ENCODE results near the gene MYL11. TPM values are rescaled to one million over a fixed set of nuclear protein-coding genes. Genes with fewer than 3 reads are reported as not detected.

MYL11 gene
- total RNA-seq, 4 donors from 2014 or later = 0.79 to 2.1 TPM; not detected in 2

GRCh38 chr16:30413112-30413806, 38.7 kb downstream of the MYL11 start:
- no peak for DNase-seq (ENCODE audit: low spot score in 2 of 2)
- H3K4me3 ChIP-seq (ENCODE audit: low read depth, poor library complexity, severe bottlenecking) = no peak overlapping the region
- no peak for TF ChIP-seq POLR2A (IDR thresholded peaks at IDR 0.05)
- TF ChIP-seq CTCF (IDR thresholded peaks at IDR 0.05) = no peak
- intact Hi-C loops (cut with DNase I; ENCODE audit: low total_unique reads) = no loop called here
- WGBS, 2 donors = 75 to 78% methylated on average over 6 of the region's 6 CpGs

- intact Hi-C loops (cut with DNase I; ENCODE audit: low total_unique reads) = no loop called here
- no peak overlapping the region for H3K4me3 ChIP-seq (ENCODE audit: low read depth, poor library complexity, severe bottlenecking)
- DNase-seq (ENCODE audit: low spot score in 2 of 2) = no peak
- TF ChIP-seq POLR2A (IDR thresholded peaks at IDR 0.05) (no peak), CTCF (IDR thresholded peaks at IDR 0.05) (no peak)
- 73% methylated on average over 5 of the region's 5 CpGs for WGBS, 2 donors
Observed at GRCh38 chr16:30414159-30414558, 39.6 kb downstream of the MYL11 start.

GRCh38 chr16:30416047-30416603, 41.5 kb downstream of the MYL11 start:
- H3K4me3 ChIP-seq (ENCODE audit: low read depth, poor library complexity, severe bottlenecking) = no peak overlapping the region
- no peak for TF ChIP-seq CTCF (IDR thresholded peaks at IDR 0.05)
- TF ChIP-seq POLR2A (IDR thresholded peaks at IDR 0.05) = no peak
- intact Hi-C loops (cut with DNase I; ENCODE audit: low total_unique reads) = no loop called here
- DNase-seq (ENCODE audit: low spot score in 2 of 2) = no peak
- 95 to 98% methylated on average over 4 of the region's 4 CpGs for WGBS, 2 donors

GRCh38 chr16:30416624-30417528, 42.3 kb downstream of the MYL11 start:
- WGBS, 2 donors = 56 to 59% methylated on average over 16 to 18 of the region's 18 CpGs
- TF ChIP-seq CTCF (IDR thresholded peaks at IDR 0.05) = no peak
- TF ChIP-seq POLR2A (IDR thresholded peaks at IDR 0.05) = no peak
- H3K4me3 ChIP-seq (ENCODE audit: low read depth, poor library complexity, severe bottlenecking) = peak overlapping the region; percentile 39
- intact Hi-C loops (cut with DNase I; ENCODE audit: low total_unique reads) = no loop called here
- DNase-seq (ENCODE audit: low spot score in 2 of 2) = no peak

- TF ChIP-seq CTCF (IDR thresholded peaks at IDR 0.05) = no peak
- no peak for TF ChIP-seq POLR2A (IDR thresholded peaks at IDR 0.05)
- WGBS, 2 donors = 1 to 2% methylated on average over 22 to 31 of the region's 140 CpGs
- intact Hi-C loops (cut with DNase I; ENCODE audit: low total_unique reads) = no loop called here
Observed at GRCh38 chr16:30417529-30418349, 43.1 kb downstream of the MYL11 start.

More at GRCh38 chr16:30417529-30418349, 43.1 kb downstream of the MYL11 start:
- H3K4me3 ChIP-seq (ENCODE audit: low read depth, poor library complexity, severe bottlenecking) = peak overlapping the region; percentile 39
- DNase-seq (ENCODE audit: low spot score in 2 of 2) = peak; percentile 55 to 91

Measured in lower leg skin (tissue), 4 donors.